ENCODE results near the gene LRP1B.

Gene LRP1B

GRCh38 chr2:141468761-141469160, 662.1 kb downstream of the LRP1B start:
- no peak for DNase-seq
- H3K9me3 ChIP-seq (replicated peaks; ENCODE audit: insufficient read depth, low read length): no peaks in the 10 kb centered on the region
- no peak overlapping the region for H3K4me3 ChIP-seq (ENCODE audit: low read length)
- TF ChIP-seq EZH2 (optimal IDR thresholded peaks at IDR 0.05; ENCODE audit: low read depth, low read length) (no peak), EZH2phosphoT487 (IDR thresholded peaks at IDR 0.05; ENCODE audit: low read length) (no peak)
- TF ChIP-seq, protein P1, sequence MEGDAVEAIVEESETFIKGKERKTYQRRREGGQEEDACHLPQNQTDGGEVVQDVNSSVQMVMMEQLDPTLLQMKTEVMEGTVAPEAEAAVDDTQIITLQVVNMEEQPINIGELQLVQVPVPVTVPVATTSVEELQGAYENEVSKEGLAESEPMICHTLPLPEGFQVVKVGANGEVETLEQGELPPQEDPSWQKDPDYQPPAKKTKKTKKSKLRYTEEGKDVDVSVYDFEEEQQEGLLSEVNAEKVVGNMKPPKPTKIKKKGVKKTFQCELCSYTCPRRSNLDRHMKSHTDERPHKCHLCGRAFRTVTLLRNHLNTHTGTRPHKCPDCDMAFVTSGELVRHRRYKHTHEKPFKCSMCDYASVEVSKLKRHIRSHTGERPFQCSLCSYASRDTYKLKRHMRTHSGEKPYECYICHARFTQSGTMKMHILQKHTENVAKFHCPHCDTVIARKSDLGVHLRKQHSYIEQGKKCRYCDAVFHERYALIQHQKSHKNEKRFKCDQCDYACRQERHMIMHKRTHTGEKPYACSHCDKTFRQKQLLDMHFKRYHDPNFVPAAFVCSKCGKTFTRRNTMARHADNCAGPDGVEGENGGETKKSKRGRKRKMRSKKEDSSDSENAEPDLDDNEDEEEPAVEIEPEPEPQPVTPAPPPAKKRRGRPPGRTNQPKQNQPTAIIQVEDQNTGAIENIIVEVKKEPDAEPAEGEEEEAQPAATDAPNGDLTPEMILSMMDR (IDR thresholded peaks at IDR 0.05; ENCODE audit: low read length): no peak
- H4K20me1 ChIP-seq (ENCODE audit: insufficient read depth, low read length): no peaks in the 10 kb centered on the region
- no peak overlapping the region for H3K27ac ChIP-seq (ENCODE audit: low read length)
- no peak overlapping the region for H2AFZ ChIP-seq (ENCODE audit: low read length)
- H3K4me2 ChIP-seq (ENCODE audit: low read depth, low read length): no peak overlapping the region
- H3K9me2 ChIP-seq (replicated peaks; ENCODE audit: insufficient read depth, low read length): no peaks in the 10 kb centered on the region
- H3K36me3 ChIP-seq (replicated peaks; ENCODE audit: insufficient read depth, low read length): no peaks in the 10 kb centered on the region
- H3K27me3 ChIP-seq (replicated peaks; ENCODE audit: insufficient read depth, low read length): no peaks in the 10 kb centered on the region
- H3F3A ChIP-seq (ENCODE audit: insufficient read depth, low read length): no peaks in the 10 kb centered on the region
- H3K79me2 ChIP-seq (ENCODE audit: low read length): no peaks in the 10 kb centered on the region
- no peak overlapping the region for H3K9ac ChIP-seq (ENCODE audit: low read length)
- H3K4me1 ChIP-seq (ENCODE audit: low read length): no peaks in the 10 kb centered on the region

- Histone ChIP-seq H3F3A (ENCODE audit: insufficient read depth, low read length) (no peaks in the 10 kb centered on the region), H3K79me2 (ENCODE audit: low read length) (no peaks in the 10 kb centered on the region), H4K20me1 (ENCODE audit: insufficient read depth, low read length) (no peaks in the 10 kb centered on the region), H3K4me1 (ENCODE audit: low read length) (no peaks in the 10 kb centered on the region), H3K36me3 (replicated peaks; ENCODE audit: insufficient read depth, low read length) (no peaks in the 10 kb centered on the region), H2AFZ (ENCODE audit: low read length) (no peak overlapping the region), H3K9ac (ENCODE audit: low read length) (no peak overlapping the region), H3K9me3 (replicated peaks; ENCODE audit: insufficient read depth, low read length) (no peaks in the 10 kb centered on the region), H3K27me3 (replicated peaks; ENCODE audit: insufficient read depth, low read length) (no peaks in the 10 kb centered on the region), H3K4me2 (ENCODE audit: low read depth, low read length) (no peak overlapping the region), H3K4me3 (ENCODE audit: low read length) (no peak overlapping the region), H3K27ac (ENCODE audit: low read length) (no peak overlapping the region), H3K9me2 (replicated peaks; ENCODE audit: insufficient read depth, low read length) (no peaks in the 10 kb centered on the region)
- TF ChIP-seq, protein P1 (IDR thresholded peaks at IDR 0.05; ENCODE audit: low read length): no peak
- TF ChIP-seq EZH2phosphoT487 (IDR thresholded peaks at IDR 0.05; ENCODE audit: low read length) (no peak), EZH2 (optimal IDR thresholded peaks at IDR 0.05; ENCODE audit: low read depth, low read length) (no peak)
- DNase-seq: no peak
These were observed 663.5 kb downstream of the LRP1B start for GRCh38 chr2:141467331-141467730.

DNA sequence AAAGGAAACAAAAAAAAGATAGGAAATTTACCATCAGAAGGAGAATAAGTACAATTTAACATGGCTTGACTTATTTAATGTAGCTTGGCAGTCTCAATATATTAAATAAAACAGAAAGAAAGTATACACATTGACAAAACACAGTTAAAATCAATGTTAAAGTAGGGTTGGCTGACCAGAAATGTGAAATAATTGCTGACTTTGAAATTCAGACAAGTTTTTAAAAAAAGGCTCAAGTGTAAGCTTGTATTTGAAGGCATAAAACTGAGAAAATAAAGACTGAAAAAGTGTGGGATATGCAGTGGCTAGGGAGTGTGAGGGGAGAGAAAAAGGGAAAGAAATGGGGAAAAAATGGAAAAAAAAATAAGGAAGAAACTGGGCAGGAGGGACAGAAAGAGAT, 665.8 kb downstream of the LRP1B start:
- H3K4me1 ChIP-seq (ENCODE audit: low read length): no peaks in the 10 kb centered on the region
- no peak overlapping the region for H3K9ac ChIP-seq (ENCODE audit: low read length)
- H4K20me1 ChIP-seq (ENCODE audit: insufficient read depth, low read length): no peaks in the 10 kb centered on the region
- H3K36me3 ChIP-seq (replicated peaks; ENCODE audit: insufficient read depth, low read length): no peaks in the 10 kb centered on the region
- H2AFZ ChIP-seq (ENCODE audit: low read length): no peak overlapping the region
- H3K4me3 ChIP-seq (ENCODE audit: low read length): no peak overlapping the region
- H3F3A ChIP-seq (ENCODE audit: insufficient read depth, low read length): no peaks in the 10 kb centered on the region
- H3K9me2 ChIP-seq (replicated peaks; ENCODE audit: insufficient read depth, low read length): no peaks in the 10 kb centered on the region
- no peak for DNase-seq
- TF ChIP-seq EZH2 (optimal IDR thresholded peaks at IDR 0.05; ENCODE audit: low read depth, low read length): no peak
- no peak for TF ChIP-seq EZH2phosphoT487 (IDR thresholded peaks at IDR 0.05; ENCODE audit: low read length)
- TF ChIP-seq, protein P1 (IDR thresholded peaks at IDR 0.05; ENCODE audit: low read length): no peak
- no peaks in the 10 kb centered on the region for H3K79me2 ChIP-seq (ENCODE audit: low read length)
- H3K27me3 ChIP-seq (replicated peaks; ENCODE audit: insufficient read depth, low read length): no peaks in the 10 kb centered on the region
- no peak overlapping the region for H3K4me2 ChIP-seq (ENCODE audit: low read depth, low read length)
- H3K27ac ChIP-seq (ENCODE audit: low read length): no peak overlapping the region
- H3K9me3 ChIP-seq (replicated peaks; ENCODE audit: insufficient read depth, low read length): no peaks in the 10 kb centered on the region
